Measurements from ENCODE around the gene CHKA.

CHKA gene

GRCh38 chr11:68138237-68138636, 17.0 kb upstream of the CHKA start:
- TF ChIP-seq GABPA (IDR thresholded peaks at IDR 0.05; ENCODE audit: low read depth): no peak
- no peak for TF ChIP-seq CTCF (IDR thresholded peaks at IDR 0.05; ENCODE audit: insufficient read depth, low read length)
- TF ChIP-seq POLR2AphosphoS5 (IDR thresholded peaks at IDR 0.05; ENCODE audit: low read depth): no peak
- no peak for DNase-seq (ENCODE audit: low read depth in 1 of 2, low spot score in 1 of 2)
- Histone ChIP-seq H3K27ac (replicated peaks) (no peak overlapping the region), H3K27me3 (ENCODE audit: insufficient read depth, poor library complexity, severe bottlenecking) (no peaks in the 10 kb centered on the region), H3K4me3 (replicated peaks; ENCODE audit: insufficient read depth, low read length) (no peak overlapping the region)

- no peak for DNase-seq (ENCODE audit: low read depth in 1 of 2, low spot score in 1 of 2)
- Histone ChIP-seq H3K27me3 (ENCODE audit: insufficient read depth, poor library complexity, severe bottlenecking) (no peaks in the 10 kb centered on the region), H3K27ac (replicated peaks) (no peak overlapping the region), H3K4me3 (replicated peaks; ENCODE audit: insufficient read depth, low read length) (no peak overlapping the region)
- TF ChIP-seq GABPA (IDR thresholded peaks at IDR 0.05; ENCODE audit: low read depth) (no peak), POLR2AphosphoS5 (IDR thresholded peaks at IDR 0.05; ENCODE audit: low read depth) (no peak), CTCF (IDR thresholded peaks at IDR 0.05; ENCODE audit: insufficient read depth, low read length) (no peak), REST (IDR thresholded peaks at IDR 0.05; ENCODE audit: insufficient replicate concordance, low read depth) (no peak), SPI1 (IDR thresholded peaks at IDR 0.05; ENCODE audit: borderline replicate concordance, low read depth) (no peak)
Measured at GRCh38 chr11:68137833-68138232, 16.6 kb upstream of the CHKA start.

GRCh38 chr11:68136866-68137265, 15.7 kb upstream of the CHKA start:
- Histone ChIP-seq H3K4me3 (replicated peaks; ENCODE audit: insufficient read depth, low read length) (no peak overlapping the region), H3K27me3 (ENCODE audit: insufficient read depth, poor library complexity, severe bottlenecking) (no peaks in the 10 kb centered on the region), H3K27ac (replicated peaks) (no peak overlapping the region)
- no peak for DNase-seq (ENCODE audit: low read depth in 1 of 2, low spot score in 1 of 2)
- TF ChIP-seq REST (IDR thresholded peaks at IDR 0.05; ENCODE audit: insufficient replicate concordance, low read depth) (no peak), GABPA (IDR thresholded peaks at IDR 0.05; ENCODE audit: low read depth) (no peak)

GRCh38 chr11:68135161-68135560, 14.0 kb upstream of the CHKA start:
- no peak for DNase-seq (ENCODE audit: low read depth in 1 of 2, low spot score in 1 of 2)
- H3K4me3 ChIP-seq (replicated peaks; ENCODE audit: insufficient read depth, low read length): no peak overlapping the region
- H3K27me3 ChIP-seq (ENCODE audit: insufficient read depth, poor library complexity, severe bottlenecking): no peaks in the 10 kb centered on the region
- no peak overlapping the region for H3K27ac ChIP-seq (replicated peaks)
- TF ChIP-seq POLR2AphosphoS5 (IDR thresholded peaks at IDR 0.05; ENCODE audit: low read depth) (no peak), GABPA (IDR thresholded peaks at IDR 0.05; ENCODE audit: low read depth) (no peak), SPI1 (IDR thresholded peaks at IDR 0.05; ENCODE audit: borderline replicate concordance, low read depth) (no peak), CTCF (IDR thresholded peaks at IDR 0.05; ENCODE audit: insufficient read depth, low read length) (no peak), REST (IDR thresholded peaks at IDR 0.05; ENCODE audit: insufficient replicate concordance, low read depth) (no peak)

All from HL-60 (cell line).